ENCODE data around the gene UBE2E2.

UBE2E2 gene

DNA sequence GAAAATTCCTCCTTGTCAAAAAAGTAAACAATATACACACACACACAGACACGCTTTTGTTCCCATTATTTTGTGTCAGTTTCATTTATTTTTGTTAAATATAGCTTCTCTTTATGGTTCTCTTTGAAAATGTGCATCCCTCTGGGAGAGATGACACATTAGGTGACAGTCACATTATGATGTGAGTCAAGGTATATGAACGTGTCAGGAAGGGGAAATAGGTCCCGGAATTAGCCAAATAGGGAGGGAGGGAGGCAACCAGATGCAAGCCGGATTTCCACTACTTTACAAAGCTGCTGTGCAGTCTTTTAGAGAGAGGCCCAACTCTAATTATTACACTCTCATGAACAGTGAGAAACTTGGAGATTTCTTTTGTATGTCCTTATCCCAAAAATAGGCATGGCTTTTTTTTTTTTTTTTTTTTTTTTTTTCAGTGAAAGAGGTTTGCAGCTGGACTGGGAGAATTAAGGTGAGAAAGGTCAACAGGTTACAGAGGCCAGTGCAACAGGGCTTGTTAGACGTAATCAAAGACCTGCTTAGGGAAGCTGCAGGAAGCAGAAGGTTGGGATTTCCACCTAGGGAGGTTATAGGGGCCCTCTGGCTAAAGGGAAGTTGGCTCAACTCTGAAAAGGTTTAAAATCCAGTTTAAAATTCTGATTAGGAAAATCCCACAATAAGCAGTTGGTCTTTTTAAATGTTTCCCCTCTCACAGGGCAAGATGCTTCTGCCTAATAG, 362.1 kb downstream of the UBE2E2 start:
- Histone ChIP-seq H3K27ac (ENCODE audit: low read depth, low read length) (no peak overlapping the region), H3K9ac (ENCODE audit: low read length) (no peak overlapping the region), H3K9me3 (ENCODE audit: control insufficient read depth, insufficient read depth, low read depth, low read length) (no peaks in the 10 kb centered on the region), H3K4me3 (ENCODE audit: low read depth, low read length) (no peak overlapping the region), H3K36me3 (ENCODE audit: control insufficient read depth, insufficient read depth, low read length) (no peaks in the 10 kb centered on the region), H3K27me3 (ENCODE audit: control insufficient read depth, insufficient read depth, low read length) (no peaks in the 10 kb centered on the region), H3K4me1 (ENCODE audit: control insufficient read depth, insufficient read depth, low read length) (no peaks in the 10 kb centered on the region)

DNA sequence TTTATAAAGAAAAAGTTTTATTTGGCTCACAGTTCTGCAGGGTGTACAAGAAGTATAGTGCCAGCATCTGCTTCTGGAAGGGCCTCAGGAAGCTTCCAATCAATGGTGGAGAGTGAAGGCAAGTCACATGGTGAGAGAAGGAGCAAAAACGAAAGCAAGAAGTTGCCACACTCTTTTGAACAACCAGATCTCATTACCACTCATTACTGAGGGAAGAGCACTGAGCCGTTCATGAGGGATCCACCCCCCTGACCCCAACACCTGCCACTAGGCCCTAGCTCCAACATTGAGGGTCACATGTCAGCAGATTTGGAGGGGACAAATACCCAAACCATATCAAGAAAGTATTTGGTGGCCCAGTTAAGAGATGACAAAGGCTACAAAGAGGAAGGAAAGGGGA, 363.4 kb downstream of the UBE2E2 start:
- Histone ChIP-seq H3K4me1 (ENCODE audit: control insufficient read depth, insufficient read depth, low read length) (no peaks in the 10 kb centered on the region), H3K36me3 (ENCODE audit: control insufficient read depth, insufficient read depth, low read length) (no peaks in the 10 kb centered on the region), H3K9me3 (ENCODE audit: control insufficient read depth, insufficient read depth, low read depth, low read length) (peaks cover under 1% of the 10 kb centered on the region; the same call in 1 of the 2 replicates), H3K27me3 (ENCODE audit: control insufficient read depth, insufficient read depth, low read length) (no peaks in the 10 kb centered on the region), H3K4me3 (ENCODE audit: low read depth, low read length) (no peak overlapping the region), H3K27ac (ENCODE audit: low read depth, low read length) (no peak overlapping the region), H3K9ac (ENCODE audit: low read length) (no peak overlapping the region)

DNA sequence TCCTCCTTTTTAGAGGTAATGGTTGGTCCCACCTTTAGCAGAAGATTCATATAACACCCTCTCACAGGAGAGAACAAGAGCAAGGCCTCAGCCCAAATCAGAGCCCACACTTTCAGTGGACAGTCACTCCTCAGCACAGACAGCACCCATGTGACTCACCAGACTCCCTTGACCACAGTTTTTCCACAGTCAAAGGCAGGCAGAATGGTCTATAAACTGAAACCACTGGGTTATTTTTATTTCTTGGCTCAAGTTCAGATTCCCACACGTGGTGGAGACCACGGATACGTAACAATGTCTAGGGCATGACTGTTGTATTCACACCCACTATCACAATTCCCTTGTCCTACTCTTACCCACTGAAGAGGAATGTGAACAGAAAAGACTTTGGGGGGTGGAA, 364.8 kb downstream of the UBE2E2 start:
- Histone ChIP-seq H3K9me3 (ENCODE audit: control insufficient read depth, insufficient read depth, low read depth, low read length) (peaks cover 3% of the 10 kb centered on the region; the same call in 1 of the 2 replicates), H3K4me3 (ENCODE audit: low read depth, low read length) (no peak overlapping the region), H3K9ac (ENCODE audit: low read length) (no peak overlapping the region), H3K27ac (ENCODE audit: low read depth, low read length) (no peak overlapping the region), H3K36me3 (ENCODE audit: control insufficient read depth, insufficient read depth, low read length) (no peaks in the 10 kb centered on the region), H3K4me1 (ENCODE audit: control insufficient read depth, insufficient read depth, low read length) (no peaks in the 10 kb centered on the region; the same call in 1 of the 2 replicates), H3K27me3 (ENCODE audit: control insufficient read depth, insufficient read depth, low read length) (no peaks in the 10 kb centered on the region)

DNA sequence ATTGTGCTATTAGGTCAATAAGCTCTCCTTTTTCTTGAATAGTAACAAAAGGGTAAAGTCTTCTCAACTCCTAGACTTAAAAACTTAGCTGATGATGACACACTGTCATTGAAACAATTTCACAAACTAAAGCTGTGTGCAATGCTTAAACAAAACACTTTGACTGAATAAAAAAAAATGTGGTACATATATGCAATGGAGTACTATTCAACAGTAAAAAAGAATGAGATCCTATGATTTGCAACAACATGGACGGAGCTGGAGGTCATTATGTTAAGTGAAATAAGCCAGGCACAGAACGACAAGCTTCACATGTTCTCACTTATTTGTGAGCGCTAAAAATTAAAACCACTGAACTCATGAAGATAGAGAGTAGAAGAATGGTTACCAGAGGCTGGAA, 370.7 kb downstream of the UBE2E2 start:
- no peak overlapping the region for H3K27ac ChIP-seq (ENCODE audit: low read depth, low read length)
- peaks cover 14% of the 10 kb centered on the region for H3K9me3 ChIP-seq (ENCODE audit: control insufficient read depth, insufficient read depth, low read depth, low read length)
- no peaks in the 10 kb centered on the region for H3K36me3 ChIP-seq (ENCODE audit: control insufficient read depth, insufficient read depth, low read length)
- no peak overlapping the region for H3K4me3 ChIP-seq (ENCODE audit: low read depth, low read length)
- H3K9ac ChIP-seq (ENCODE audit: low read length): no peak overlapping the region
- no peaks in the 10 kb centered on the region; the same call in 1 of the 2 replicates for H3K4me1 ChIP-seq (ENCODE audit: control insufficient read depth, insufficient read depth, low read length)
- no peaks in the 10 kb centered on the region for H3K27me3 ChIP-seq (ENCODE audit: control insufficient read depth, insufficient read depth, low read length)

DNA sequence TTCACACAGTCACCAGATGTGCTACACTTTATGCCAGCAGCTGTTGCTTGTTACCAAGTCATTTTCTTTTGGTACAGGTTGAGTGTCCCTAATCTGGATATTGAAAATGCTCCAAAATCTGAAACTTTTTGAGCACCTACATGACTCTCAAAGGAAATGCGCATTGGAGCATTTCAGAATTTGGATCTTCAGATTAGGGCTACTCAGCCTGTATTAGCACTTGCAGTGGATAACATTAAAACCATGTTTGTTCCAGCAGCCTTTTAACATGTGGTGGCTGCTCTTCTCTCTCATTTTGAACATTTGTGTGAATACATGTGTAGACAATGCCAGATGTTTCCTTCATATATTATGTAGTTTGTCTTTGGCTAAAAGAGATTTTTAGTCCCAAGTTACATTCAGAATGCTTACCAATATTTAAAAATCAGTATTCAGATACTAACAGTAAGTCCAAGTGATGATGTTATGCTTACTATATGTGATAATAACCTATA, 371.7 kb downstream of the UBE2E2 start:
- Histone ChIP-seq H3K9me3 (ENCODE audit: control insufficient read depth, insufficient read depth, low read depth, low read length) (peaks cover 14% of the 10 kb centered on the region), H3K4me3 (ENCODE audit: low read depth, low read length) (no peak overlapping the region), H3K4me1 (ENCODE audit: control insufficient read depth, insufficient read depth, low read length) (no peaks in the 10 kb centered on the region; the same call in 1 of the 2 replicates), H3K27me3 (ENCODE audit: control insufficient read depth, insufficient read depth, low read length) (no peaks in the 10 kb centered on the region), H3K36me3 (ENCODE audit: control insufficient read depth, insufficient read depth, low read length) (no peaks in the 10 kb centered on the region), H3K9ac (ENCODE audit: low read length) (no peak overlapping the region), H3K27ac (ENCODE audit: low read depth, low read length) (no peak overlapping the region)

DNA sequence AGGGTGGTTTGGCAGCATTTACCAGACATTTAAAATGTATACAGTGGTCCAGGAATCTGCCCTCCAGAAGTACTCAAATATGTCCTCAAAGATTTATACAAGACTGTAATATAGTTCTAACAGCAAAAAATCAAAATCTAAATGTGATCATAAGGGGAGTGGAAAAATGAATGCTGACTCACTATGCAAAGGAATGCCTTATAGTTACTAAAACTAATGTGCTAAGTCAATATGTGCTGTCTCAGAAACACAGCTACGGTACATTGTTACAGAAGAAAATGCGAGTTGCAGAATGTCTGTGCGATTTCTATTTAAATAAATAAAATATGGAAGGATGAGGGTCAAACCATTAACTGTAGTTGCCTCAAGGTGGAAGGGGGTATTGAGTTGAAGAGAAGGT, 372.6 kb downstream of the UBE2E2 start:
- no peaks in the 10 kb centered on the region for H3K27me3 ChIP-seq (ENCODE audit: control insufficient read depth, insufficient read depth, low read length)
- H3K4me3 ChIP-seq (ENCODE audit: low read depth, low read length): no peak overlapping the region
- no peaks in the 10 kb centered on the region; the same call in 1 of the 2 replicates for H3K4me1 ChIP-seq (ENCODE audit: control insufficient read depth, insufficient read depth, low read length)
- no peak overlapping the region for H3K9ac ChIP-seq (ENCODE audit: low read length)
- H3K27ac ChIP-seq (ENCODE audit: low read depth, low read length): no peak overlapping the region
- H3K36me3 ChIP-seq (ENCODE audit: control insufficient read depth, insufficient read depth, low read length): no peaks in the 10 kb centered on the region
- H3K9me3 ChIP-seq (ENCODE audit: control insufficient read depth, insufficient read depth, low read depth, low read length): peaks cover 14% of the 10 kb centered on the region

DNA sequence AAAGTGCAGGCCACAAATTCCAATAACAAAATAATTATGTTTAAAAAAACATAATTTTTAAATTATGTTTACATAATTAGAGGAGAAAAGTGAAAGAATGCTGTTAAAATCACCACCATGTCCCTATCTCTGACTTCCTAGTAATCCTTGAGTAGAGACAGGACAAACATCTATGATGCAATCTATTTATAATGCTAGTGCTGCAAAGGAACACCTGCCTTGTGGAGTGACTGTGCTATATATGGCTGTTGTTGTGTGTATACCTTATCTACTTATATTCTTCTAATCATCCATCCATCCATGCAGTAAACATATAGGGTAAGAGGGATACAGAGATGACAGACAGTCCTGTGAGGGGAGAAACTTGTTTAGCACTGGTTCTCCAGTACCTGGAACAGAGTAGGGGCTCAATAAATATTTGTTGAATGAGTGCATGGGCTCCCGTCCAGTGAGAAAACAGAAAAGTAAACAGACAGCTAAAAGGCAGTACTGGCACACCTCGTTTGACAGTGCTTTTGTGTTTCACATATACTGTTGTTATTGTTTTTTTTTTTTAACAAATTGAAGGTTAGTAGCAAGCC, 373.3 kb downstream of the UBE2E2 start:
- Histone ChIP-seq H3K9me3 (ENCODE audit: control insufficient read depth, insufficient read depth, low read depth, low read length) (peaks cover 14% of the 10 kb centered on the region), H3K9ac (ENCODE audit: low read length) (no peak overlapping the region), H3K4me3 (ENCODE audit: low read depth, low read length) (no peak overlapping the region), H3K4me1 (ENCODE audit: control insufficient read depth, insufficient read depth, low read length) (no peaks in the 10 kb centered on the region; the same call in 1 of the 2 replicates), H3K27ac (ENCODE audit: low read depth, low read length) (no peak overlapping the region), H3K27me3 (ENCODE audit: control insufficient read depth, insufficient read depth, low read length) (no peaks in the 10 kb centered on the region), H3K36me3 (ENCODE audit: control insufficient read depth, insufficient read depth, low read length) (no peaks in the 10 kb centered on the region)

DNA sequence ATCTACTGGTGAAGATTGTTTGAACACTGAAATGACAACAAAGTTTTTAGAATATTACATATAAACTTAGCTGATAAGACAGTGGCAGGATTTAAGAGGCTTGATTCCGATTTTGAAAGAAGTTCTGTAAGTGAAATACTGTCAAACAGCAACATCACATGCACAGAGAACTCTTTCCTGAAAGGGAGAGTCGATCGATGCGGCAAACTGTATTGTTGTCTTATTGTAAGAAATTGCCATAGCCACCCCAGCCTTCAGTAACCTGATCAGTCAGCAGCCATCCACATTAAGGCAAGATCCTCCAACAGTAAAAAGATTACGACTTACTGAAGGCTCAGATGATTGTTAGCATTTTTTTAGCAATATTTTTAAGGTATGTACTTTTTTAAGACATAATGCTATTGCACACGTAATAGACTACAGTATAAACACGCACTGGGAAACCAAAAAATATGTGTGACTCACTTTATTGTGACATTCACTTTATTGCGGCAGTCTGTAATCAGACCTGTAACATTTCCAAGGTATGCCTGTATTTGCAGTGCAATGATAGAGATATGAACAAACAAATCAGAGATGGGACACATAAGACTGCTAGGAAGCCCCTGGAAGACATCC, 377.1 kb downstream of the UBE2E2 start:
- Histone ChIP-seq H3K4me3 (ENCODE audit: low read depth, low read length) (no peak overlapping the region), H3K27ac (ENCODE audit: low read depth, low read length) (no peak overlapping the region)

DNA sequence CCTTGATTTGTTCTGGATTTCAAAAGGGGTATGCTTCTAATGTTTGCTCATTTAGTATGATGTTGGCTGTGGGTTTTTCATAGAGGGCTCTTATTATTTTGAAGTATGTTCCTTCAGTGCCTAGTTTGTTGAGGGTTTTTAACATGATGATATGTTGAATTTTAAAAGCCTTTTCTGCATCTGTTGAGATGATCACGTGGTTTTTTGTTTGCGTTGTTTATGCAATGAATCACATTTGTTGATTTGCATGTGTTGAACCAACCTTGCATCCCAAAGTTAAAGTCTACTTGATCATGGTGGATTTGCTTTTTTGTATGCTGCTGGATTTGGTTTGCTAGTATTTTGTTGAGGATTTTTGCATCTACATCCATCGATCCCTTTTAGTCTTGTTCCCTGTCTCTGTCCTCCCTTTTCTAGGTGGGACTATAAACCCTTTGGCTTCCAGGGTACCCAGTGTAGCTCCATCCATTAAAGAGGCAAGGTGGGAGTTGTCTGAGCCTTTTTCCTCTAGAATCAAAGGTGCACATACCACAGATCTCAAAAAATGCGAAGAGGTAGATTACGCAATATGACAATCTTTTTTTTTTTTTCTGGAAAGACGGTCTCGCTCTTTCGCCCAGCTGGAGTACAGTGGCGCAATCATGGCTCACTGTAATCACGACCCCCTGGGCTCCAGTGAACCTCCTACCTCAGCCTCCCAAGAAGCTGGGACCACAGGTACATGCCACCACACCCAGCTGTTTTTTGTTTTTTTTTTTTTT, 381.0 kb downstream of the UBE2E2 start:
- H3K36me3 ChIP-seq (ENCODE audit: control insufficient read depth, insufficient read depth, low read length): no peaks in the 10 kb centered on the region
- no peaks in the 10 kb centered on the region; the same call in 1 of the 2 replicates for H3K4me1 ChIP-seq (ENCODE audit: control insufficient read depth, insufficient read depth, low read length)
- H3K4me3 ChIP-seq (ENCODE audit: low read depth, low read length): no peak overlapping the region
- no peak overlapping the region for H3K9ac ChIP-seq (ENCODE audit: low read length)
- H3K9me3 ChIP-seq (ENCODE audit: control insufficient read depth, insufficient read depth, low read depth, low read length): no peaks in the 10 kb centered on the region
- H3K27me3 ChIP-seq (ENCODE audit: control insufficient read depth, insufficient read depth, low read length): no peaks in the 10 kb centered on the region
- no peak overlapping the region for H3K27ac ChIP-seq (ENCODE audit: low read depth, low read length)

More for the DNA sequence above, 377.1 kb downstream of the UBE2E2 start:
- Histone ChIP-seq H3K9me3 (ENCODE audit: control insufficient read depth, insufficient read depth, low read depth, low read length) (peaks cover 9% of the 10 kb centered on the region), H3K27me3 (ENCODE audit: control insufficient read depth, insufficient read depth, low read length) (no peaks in the 10 kb centered on the region), H3K9ac (ENCODE audit: low read length) (no peak overlapping the region), H3K4me1 (ENCODE audit: control insufficient read depth, insufficient read depth, low read length) (no peaks in the 10 kb centered on the region; the same call in 1 of the 2 replicates), H3K36me3 (ENCODE audit: control insufficient read depth, insufficient read depth, low read length) (no peaks in the 10 kb centered on the region)

DNA sequence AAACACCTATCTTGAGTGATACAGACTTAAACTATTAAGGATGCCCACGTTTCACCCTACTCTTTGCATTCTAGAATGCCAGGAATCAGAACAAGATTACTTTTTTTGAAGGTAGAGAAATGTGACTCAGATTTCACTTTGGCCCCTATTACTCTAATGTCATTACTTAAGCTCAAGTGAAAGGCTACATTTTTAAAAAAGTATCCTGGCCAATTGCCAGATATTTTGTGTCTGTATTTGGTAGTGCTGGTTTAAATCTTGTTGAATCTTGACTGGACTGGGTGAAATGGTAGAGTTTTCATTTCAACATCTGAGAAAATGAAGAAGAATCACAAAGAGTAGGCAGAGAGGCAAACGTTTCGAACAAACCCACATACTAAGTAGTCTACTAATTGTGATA, 384.4 kb downstream of the UBE2E2 start:
- no peak overlapping the region for H3K4me3 ChIP-seq (ENCODE audit: low read depth, low read length)
- no peaks in the 10 kb centered on the region for H3K9me3 ChIP-seq (ENCODE audit: control insufficient read depth, insufficient read depth, low read depth, low read length)
- no peaks in the 10 kb centered on the region for H3K27me3 ChIP-seq (ENCODE audit: control insufficient read depth, insufficient read depth, low read length)
- no peaks in the 10 kb centered on the region for H3K36me3 ChIP-seq (ENCODE audit: control insufficient read depth, insufficient read depth, low read length)
- no peak overlapping the region for H3K27ac ChIP-seq (ENCODE audit: low read depth, low read length)
- no peak overlapping the region for H3K9ac ChIP-seq (ENCODE audit: low read length)
- H3K4me1 ChIP-seq (ENCODE audit: control insufficient read depth, insufficient read depth, low read length): peaks cover 5% of the 10 kb centered on the region

Measured in HUES6 (cell line).